ENCODE results near the gene IFNGR2.

GRCh38 chr21:33395891-33396331, 7.3 kb upstream of the IFNGR2 start:
- TF ChIP-seq CTCF (IDR thresholded peaks at IDR 0.05; ENCODE audit: borderline replicate concordance, extremely low read depth, low read length, poor library complexity, severe bottlenecking) (no peak), EZH2 (IDR thresholded peaks at IDR 0.05; ENCODE audit: borderline replicate concordance, low read depth, low read length, severe bottlenecking) (no peak)

Measured in DND-41 (cell line).